ENCODE results near the gene DGCR2.
"Not testable (repeated sequence)": the region's sequence is repeated elsewhere in the genome, so short reads cannot be mapped to it uniquely, and the experiment has no call there.

DGCR2 gene

DNA sequence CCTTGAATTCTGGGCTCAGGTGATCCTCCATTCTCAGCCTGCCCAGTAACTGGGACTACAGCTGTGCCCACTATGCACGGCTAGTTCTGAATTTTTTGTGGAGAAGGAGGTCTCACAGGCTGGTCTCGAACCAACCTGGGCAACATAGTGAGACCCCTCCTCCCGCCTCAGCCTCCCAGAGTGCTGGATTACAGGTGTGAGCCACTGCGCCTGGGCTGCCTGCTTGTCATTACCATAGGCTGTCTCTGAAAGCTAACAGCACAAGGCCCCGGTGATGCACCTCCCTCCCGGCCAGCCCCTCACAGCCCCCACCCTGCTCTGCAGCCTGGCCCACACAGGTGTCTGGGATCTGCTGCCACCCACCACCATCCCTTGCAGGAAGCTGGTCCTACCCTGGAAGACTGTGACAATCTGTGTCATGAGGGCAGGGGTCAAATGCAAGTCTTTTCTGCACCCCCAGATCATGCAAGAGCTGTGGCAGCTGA, 82.4 kb downstream of the DGCR2 start:
- no peak for DNase-seq

DNA sequence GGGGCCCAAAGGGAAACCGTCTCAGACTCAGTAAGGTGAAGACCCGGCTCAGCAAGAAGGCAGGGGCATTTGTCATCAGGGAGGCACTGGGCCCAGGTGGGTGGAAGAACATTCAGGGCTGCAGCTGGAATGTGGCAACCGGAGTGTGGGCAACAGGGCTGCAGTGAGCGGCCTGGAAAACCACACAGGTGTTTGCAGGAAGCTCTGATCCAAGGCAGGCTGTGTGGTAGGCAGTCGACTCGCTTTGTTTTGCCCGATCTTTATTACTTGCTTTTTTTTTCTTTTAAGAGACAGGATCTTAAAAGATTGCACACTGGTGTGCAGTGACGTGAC, 82.8 kb downstream of the DGCR2 start:
- no peak for DNase-seq

DNA sequence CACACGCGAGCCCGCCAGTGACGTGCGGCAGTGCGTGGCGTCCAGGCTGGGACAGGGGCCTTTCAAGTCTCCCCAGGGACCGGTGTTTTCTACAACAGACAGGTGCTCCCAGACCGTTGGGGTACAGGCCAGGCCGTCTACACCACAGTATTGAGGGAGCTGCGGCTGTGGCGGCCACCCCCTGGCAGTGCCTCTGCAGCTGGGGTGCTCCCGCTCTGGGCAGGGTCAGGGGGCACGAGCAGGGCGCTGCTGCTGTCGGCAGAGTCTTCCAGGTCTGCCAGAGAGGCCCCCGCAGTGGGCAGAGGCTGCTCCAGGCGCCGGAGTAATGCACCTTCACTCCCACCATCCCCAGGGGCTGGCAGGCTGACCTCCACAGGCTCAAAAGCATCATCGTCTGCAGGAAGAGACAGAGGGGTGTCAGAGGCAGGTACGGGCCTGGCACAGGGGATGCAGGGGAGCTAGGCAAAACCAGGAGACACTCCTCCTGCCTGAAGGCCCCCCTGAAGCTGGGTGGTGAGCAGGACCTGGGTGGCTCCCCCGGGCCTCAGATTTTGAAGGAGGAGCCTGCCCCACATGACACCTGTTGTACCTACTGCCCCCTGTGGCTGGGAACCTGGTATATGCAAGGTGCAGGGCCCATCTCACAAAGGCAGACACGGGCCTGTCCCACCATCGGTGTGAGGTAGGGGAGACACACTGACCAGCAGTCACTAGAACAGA, 83.3 kb downstream of the DGCR2 start:
- no peak for DNase-seq

DNA sequence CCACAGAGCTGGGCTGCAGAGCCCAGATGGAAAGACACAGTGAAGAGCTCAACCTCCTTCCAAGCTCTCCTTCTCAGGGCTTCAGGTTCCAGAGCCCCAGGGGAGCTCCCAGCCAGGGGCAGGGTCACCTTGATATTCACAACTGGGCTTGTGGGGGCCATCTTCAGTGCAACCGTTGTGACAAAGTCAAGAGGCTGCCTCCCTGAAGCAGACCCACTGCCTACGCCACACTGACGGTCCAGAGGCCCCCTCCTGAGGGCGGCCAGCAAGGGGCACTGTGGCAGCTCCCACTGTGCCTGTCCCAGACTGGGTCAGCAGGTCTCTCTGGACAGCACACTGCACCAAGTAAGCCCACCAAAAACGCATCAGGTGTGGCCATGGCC, 84.1 kb downstream of the DGCR2 start:
- no peak for DNase-seq

DNA sequence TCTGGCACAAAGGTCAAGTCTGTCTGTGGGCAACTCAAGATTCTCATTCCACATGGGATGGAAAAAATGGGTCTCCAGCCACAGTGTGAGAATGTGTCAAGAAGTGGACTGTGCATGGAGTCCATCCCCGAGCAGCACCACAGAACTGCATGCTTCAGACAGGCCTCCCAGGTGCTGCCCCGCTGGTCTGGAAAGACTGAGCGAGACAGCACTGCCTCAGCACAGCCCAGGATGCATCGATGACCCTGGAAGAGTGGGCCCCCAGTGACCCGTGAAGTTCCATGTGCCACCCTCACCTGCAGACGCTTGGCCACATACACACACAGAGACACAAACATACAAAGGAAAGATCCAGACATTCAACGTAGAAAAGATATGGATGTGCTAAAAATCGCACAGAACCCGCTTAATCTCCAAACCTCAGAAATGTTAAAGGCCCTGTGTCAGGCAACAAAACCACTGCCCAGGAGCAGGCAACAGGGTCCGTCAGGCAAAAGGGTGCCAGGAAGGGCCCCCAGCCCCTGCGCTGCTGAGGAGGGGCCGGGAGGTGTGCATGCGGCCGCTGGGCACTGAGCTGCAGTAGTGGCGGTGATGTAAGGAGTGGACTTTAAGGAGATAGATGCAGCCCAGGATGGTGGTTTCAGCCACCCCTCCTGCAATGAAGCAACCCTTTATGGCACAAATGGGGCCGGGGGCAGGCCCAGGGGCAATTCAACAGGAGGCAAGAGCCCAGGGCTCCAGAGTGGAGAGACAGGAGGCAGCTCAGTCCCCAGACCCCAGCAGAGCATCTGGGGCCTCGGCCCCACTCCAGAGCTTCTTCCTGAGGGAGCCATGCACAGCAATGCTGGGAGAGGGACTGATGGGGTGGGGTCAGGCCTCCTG, 84.7 kb downstream of the DGCR2 start:
- no peak for DNase-seq

DNA sequence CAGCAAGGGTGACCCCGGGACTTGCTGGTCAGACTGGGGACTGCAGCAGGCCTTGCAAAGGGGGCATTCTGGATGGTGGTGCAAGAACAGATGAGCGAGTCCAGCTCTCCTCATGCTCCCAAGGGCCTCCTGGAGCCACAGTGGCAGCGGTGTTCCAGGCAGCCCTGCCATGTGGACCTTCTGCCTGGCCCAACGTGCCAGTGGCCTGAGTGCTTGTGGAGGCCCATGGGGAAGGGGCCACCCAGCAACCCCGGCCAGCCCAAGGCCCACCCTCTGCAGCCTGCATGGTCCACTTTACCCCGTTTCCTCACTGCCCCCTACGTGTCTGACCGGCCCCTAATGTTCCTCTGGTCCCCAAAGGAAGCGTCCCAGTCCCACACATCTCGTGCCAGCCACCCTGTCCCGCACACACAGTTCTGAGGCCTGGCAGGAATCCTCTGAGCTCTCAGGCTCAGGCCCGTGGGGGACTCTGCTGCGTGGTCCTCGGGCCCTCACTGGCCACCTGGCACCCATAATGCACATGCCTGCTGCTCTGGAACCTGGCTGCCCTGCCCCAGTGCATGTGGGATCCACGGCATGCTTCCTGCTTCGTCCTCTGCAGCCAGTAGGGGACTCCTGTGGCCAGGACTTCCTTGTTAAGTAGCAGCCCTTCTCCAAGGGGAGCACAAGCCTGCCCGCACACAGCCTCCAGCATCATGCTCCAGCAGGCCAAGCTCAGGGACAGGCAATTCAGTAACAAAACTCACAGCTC, 85.5 kb downstream of the DGCR2 start:
- DNase-seq: no peak

DNA sequence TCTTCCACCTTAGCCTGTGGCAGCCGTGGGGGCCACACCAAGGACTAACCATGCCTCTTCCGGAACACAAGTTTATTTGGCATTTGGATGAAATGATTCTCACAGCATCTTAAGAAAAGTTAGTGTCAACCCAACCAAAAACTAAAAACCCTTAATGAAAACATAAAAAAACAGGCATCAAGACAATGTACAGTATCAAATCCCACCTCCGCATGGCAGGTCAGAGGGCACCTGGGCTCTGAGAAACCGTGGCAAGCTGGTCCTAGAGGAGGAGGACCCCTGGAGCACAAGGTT, 86.0 kb downstream of the DGCR2 start:
- no peak for DNase-seq

DNA sequence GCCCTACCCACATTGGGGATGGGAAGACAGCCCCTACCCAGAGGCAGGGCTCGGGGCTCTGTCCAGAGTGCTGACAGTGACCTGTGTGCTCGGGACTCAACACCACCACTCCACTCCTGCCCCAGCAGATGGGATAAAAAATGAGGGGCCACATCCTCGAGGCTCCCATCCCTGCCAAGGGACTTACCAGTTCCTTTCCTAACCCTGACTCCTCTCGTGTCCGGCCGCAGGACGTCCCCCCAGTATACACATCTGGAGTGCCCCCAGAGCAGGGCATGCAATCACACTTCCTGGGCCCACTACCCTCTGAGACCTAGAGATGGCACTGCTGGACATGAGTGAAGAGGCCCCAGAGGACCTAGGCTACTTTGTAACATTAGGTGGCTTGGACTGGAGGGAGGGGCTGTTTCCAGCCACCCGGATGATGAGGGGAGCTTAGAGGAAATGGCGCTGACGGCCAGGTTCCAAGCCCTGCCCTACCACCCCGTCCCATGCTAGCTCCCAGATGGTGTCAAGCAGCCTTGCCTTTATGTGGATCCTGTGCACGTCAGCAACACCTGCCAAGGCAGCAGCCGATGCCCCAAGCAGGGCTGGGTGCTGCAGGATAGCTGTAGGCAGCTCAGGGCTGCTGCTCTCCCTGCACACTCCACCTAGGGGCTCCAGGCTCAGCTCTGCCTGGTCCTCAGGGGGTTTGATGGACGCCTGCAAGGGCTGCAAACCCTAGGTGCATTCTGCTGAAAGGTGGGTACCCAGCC, 86.6 kb downstream of the DGCR2 start:
- no peak for DNase-seq

DNA sequence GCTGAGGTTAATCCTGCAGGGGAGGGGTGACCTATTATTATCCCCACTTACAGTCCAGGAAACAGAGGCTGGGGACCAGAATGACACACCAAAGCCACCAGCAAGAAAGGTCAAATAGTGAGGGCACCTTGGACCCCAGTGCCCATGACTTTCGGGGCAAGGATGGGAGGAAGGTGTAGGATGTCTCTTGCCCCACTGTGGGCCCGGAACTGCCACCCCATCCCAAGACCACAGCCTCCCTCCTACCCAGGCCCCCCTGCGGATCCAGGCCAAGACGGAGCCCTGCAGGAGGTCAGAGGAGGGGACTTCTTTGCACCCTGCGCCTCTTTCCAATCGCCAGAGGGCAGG, 87.1 kb downstream of the DGCR2 start:
- DNase-seq: not testable (repeated sequence)

DNA sequence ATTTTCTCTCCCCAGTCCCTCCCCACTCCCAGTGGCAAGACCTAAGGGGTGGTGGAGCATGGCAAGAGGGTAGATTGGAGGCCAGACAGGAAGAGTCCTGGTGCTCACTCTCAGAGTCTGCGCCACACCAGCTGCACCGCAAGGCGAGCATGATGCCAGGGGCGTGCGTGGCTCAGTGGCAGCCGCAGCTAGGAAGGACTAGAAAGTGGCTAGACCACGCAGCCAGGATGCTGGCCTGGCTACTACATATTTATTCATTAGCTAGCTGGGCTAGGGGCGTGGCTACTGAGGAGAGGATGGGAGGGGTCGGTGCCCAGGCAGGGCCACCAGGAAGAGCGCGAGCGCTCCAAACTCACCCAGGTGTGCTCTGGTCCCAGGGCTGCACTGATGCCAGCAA, 87.5 kb downstream of the DGCR2 start:
- not testable (repeated sequence) for DNase-seq

DNA sequence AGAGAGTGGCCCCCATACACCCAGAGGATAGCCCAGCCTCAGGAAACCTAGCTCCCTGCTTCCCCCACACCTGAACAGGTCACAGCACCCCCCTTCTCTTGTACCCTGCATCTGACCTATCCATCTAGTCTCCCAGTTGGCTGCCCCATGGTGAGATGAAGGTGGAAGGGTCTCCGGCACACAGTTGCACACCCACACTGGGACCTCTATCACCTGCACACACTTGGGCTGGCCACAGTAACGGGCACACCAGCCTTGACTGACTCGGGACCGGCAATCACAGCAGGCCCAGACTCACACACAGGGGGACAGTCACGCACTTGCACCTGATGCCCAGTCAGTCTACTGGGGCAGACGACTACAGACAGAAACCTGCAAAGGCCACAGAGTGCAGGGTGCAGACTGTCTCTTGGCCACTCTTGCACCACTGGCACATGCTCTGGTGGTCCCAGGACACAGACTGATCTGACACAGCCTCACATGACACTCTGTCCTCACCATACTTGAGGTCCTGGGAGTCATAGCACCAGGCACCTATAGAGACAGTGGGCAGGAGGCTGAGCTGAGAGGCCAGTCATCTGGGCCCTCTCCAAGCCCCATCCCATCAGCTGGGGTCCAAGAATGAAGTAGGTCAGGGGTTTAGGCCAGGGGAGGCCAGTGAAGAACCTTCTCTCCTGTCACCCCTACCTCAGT, 88.0 kb downstream of the DGCR2 start:
- not testable (repeated sequence) for DNase-seq

DNA sequence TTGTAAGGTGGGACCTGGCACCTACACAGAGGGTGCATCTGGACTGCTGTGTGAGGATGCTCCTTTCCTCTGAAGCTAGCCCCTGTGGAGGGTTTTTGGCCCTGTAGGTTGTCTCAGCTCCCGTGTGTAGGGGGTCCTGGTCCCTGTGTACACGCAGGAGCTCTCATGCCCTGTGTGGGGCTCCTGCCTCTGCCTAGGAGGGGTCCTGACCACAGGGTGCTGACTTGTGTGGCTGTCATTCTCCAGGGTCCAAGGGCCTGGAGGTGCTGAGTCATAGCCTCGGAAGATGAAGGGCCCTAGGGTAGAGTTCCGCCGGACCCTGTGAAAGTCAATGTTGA, 88.7 kb downstream of the DGCR2 start:
- not testable (repeated sequence) for DNase-seq

DNA sequence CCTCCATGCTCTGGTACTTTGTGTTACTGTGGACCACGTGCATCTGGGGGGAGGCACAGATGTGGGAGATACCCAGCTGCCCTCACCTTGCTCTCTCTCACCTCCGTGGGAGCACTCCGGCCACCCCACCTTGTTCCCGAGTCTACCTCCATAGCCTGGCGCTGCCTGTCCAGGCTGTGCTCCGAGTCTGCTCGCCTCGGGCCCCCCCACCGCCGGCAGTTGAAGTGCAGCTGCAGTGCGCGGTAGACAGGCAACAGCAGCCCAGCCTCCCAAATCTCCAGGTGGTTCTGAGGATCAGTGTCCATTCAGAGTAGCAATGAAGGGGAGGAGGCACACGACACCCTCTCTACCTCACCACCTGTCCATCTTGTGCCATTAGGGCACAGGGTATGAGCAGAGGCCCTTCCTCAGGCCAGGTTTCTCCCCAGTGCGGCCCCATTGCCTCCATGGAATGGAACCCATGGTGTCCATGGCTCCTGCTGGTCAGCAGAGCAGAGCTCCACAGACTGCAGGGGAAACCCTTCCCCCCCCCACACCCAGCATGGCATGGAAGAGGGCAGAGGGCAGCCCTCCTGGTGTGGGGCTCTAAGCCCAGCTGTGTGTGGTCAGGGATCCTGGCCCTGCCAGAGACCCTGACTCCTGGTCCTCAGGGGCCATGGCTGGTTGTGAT, 89.2 kb downstream of the DGCR2 start:
- DNase-seq: not testable (repeated sequence)

DNA sequence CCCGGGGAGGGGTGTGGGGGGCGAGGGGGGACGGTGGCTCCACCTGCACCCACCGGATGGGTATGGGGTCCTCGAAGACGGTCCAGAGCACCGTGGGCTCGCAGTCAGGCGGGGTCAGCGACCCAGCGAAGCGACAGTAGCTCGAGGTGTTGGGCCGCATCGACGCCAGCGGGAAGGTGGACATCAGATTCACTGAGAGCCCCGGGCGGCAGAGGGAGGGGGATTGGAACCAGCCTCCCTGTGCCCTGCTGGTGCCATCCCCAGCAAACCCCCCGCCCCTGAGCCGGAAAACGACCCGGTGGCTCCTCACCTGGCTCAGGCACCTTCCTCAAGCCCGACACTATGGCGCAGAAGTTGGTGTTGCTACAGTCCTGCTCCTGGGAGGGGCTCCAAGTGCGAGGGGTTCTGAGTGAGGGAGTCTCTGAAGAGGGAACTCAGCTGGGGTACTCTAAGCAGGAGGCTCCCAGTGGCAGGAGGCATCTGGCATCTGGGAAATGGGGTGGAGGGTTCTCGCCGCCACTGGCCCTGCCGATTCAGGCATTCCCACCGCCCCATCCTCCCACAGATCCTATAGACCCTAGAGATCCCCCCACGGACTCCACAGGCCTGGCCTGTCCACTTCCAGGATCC, 89.9 kb downstream of the DGCR2 start:
- not testable (repeated sequence) for DNase-seq

DNA sequence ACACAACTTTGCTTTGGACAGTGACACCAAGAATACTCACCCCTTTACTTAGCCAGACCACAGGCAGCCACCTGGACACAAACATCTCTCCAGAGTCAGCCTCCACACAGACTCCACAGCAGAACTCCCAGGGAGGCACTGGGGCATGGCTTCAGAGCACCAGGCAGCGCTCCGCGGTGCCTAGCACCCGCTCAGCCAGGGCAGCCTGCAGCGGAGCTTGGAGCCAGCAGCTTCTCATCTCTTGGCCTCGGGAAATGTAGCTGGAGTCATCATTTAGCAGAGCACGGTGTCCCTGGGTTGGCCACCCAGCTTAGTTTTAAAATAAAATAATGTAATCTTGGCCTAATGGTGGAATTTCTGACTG, 91.3 kb downstream of the DGCR2 start:
- not testable (repeated sequence) for DNase-seq

DNA sequence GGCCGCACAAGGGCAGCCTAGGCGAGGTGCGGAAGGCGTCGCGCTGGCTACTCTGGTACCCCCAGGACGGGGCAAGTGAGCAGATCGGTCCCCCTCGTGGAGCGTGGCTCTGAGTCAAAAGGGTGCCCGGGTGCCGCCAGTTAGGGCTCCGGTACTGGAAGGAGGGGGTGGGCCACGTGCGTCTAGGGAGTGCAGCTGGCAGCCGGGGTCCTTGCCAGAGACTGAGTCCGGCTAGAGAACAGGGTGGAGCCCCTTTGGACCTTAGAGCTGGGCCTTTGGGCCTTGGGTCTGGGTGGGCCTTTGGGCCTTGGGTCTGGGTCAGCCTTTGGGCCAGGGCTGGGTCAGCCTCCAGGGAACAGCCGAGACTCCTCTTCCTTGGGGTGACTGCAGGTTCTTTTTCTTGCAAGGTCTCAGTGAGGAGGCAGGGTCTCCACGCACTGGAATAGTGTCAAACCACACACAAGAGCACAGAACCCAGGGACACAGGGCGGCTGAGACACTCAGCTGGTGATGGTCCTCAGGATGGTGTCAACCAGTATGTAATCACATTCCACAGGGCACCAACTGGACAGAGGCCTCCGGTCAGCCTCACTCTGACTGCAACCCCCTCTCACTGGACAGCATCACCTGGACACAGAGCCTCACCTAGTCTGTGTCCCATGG, 91.9 kb downstream of the DGCR2 start:
- DNase-seq: not testable (repeated sequence)

DNA sequence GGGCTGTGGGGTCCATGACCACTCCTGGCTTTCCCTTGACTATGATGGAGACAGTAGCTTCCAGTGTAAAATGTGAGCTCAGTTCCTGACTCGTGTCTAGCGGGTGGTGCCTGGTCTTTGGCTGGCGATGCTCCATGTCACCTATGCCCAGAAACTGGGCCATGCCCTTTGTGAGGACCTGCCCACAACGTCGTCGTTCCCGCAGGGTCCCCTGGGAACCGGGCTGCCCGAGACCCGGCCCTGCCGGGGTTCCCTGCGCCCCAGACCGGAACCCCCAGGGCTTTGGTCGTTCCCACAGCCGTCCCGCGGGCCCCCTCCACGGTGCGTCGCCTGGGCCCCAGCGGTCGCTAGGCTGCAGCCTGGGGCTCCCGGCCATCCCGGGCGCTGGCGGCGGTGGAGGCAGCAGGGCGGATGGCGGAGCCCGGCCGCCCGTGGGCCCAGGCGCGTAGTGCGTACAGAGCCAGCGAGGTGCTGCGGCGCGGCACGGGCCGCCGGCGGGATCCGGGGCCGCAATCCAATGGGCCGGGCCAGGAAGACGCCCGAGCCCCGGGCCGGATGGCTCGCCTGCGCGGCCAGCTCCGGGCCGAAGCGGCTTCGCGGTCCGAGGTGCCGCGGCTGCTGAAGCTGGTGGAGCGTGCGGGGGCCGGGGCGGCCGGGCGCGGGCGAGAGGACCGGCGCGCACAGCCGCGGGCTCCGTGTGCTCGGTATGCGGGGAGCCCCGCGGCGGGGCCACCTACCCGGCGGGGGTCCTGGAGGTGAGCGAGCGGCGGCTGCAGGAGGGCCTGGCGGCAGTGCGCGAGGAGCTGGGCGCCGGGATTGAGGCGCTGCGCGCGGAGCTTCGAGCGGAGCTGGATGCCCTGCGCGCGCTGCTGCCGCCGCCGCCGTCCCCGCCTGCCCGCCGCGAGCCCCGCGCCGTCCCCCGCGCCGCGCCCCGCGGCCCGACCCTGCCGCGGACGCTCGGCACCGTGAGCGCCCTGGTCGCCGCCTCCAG, 92.8 kb downstream of the DGCR2 start:
- DNase-seq: not testable (repeated sequence)

DNA sequence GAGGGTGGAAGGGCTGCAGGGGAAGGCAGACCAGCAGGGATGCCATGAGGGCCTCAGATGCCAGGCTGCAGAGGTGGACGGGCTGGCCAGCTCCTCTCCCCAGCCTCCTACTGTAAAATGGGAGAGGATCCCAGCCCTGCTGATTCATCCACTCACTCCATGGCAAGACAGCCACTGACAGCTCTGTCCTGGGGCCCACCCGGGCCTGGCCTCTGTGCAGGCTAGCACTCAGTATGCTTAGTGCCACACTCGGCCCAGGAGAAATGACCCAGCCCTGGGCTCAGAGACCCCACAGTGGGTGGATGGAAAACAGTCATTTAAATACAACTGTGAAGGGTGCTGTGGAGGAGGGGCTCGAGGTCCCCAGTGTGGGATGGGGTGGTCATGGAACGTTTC, 94.2 kb downstream of the DGCR2 start:
- DNase-seq: not testable (repeated sequence)

DNA sequence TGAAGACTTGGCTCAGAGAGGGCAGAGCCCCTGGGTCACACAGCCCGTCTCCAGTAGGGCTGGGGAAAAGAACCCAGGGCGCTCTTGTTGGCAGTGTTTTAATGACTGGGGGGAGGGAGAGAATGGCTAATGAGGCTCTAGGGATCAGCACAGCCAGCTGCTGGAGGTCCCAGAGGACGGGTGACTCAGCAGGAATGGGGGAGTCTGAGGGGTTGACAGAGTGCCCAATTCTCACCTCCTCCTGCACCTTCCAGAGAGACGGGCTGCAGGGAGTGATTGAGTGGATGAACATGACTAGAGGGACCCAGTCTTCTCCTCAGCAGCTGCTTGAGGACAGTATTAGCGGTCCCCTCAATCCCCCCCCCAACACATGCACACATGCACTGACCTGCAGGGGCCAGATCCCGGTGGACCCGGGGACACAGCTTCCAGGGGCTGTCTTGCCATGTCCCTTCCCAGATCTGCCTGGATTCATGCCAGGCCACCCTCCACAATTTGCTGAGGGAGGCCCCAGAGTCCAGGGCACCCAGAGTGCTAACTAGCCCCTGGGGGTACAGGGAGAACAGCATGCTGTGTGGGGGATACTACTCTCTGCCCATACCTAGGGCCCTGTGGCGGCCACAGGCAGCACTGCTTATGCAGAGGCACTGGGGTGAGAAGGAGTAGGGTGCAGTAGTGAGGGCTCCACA, 94.7 kb downstream of the DGCR2 start:
- not testable (repeated sequence) for DNase-seq

Measured in suppressor macrophage treated with lipopolysaccharide for 1 hour (primary cell).